Hematopoietic multipotent progenitor cell treated with erythropoietin and hydrocortisone succinate and interleukin-3 and kit ligand, for 15 days (in vitro differentiated cells): ENCODE data around the gene ATOX1.
"Not testable (repeated sequence)": the region's sequence is repeated elsewhere in the genome, so short reads cannot be mapped to it uniquely, and the experiment has no call there.

Experiments
- DNase-seq: peaks from one replicate; pipeline ENCODE4 v3.0.0-alpha.2; 2015; ENCODE audit warnings: low spot score

The ATOX1 gene

GRCh38 chr5:151698081-151698480 lies 60.4 kb downstream of the ATOX1 start:
- not testable (repeated sequence) for DNase-seq

- no peak for DNase-seq
These were observed 61.0 kb downstream of the ATOX1 start for GRCh38 chr5:151697452-151697851.

- DNase-seq: no peak
These were observed 61.9 kb downstream of the ATOX1 start for GRCh38 chr5:151696470-151697061.

GRCh38 chr5:151695464-151695863 lies 63.0 kb downstream of the ATOX1 start:
- no peak for DNase-seq

- DNase-seq: no peak
These were observed 64.4 kb downstream of the ATOX1 start for GRCh38 chr5:151694035-151694485.
